Measurements from ENCODE around the gene RGSL1.

DNA sequence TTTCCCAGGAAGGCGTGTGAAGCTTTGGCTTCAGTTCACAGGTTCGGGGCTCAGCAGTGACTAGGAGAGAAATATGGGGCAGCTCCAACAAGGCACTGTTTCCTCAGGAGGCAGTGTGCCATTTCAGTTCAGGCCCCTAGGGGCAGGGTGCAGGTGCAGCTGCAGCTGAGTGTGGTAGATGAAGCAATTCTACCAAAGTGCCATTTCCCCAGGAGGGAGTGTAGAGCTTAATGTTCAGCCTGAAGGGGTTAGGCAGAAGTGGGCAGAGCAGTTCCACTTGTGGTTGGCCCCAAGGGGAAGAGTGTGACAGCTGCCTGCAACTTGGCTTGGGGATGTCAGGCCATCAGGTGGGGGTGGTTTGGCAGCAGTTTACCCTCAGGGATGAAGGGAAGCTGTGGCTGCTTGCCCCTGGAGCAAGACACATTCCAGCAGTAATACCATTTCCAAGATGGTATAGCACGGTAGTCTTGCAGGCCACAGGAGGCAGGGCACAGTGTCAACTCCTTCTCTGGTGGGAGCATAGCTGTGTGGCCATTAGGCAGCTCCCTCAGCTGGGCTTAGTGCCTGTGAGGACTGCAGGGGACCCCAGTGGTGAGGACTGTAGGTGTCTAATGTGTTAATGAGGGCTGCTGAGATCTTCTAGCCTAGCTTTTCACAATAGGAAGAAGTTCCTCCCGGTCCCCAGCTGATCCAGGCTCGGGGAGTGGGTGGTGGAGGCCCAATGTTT, 34.7 kb downstream of the RGSL1 start:
- no peak for TF ChIP-seq POLR2A (IDR thresholded peaks at IDR 0.05)
- TF ChIP-seq, protein P1, sequence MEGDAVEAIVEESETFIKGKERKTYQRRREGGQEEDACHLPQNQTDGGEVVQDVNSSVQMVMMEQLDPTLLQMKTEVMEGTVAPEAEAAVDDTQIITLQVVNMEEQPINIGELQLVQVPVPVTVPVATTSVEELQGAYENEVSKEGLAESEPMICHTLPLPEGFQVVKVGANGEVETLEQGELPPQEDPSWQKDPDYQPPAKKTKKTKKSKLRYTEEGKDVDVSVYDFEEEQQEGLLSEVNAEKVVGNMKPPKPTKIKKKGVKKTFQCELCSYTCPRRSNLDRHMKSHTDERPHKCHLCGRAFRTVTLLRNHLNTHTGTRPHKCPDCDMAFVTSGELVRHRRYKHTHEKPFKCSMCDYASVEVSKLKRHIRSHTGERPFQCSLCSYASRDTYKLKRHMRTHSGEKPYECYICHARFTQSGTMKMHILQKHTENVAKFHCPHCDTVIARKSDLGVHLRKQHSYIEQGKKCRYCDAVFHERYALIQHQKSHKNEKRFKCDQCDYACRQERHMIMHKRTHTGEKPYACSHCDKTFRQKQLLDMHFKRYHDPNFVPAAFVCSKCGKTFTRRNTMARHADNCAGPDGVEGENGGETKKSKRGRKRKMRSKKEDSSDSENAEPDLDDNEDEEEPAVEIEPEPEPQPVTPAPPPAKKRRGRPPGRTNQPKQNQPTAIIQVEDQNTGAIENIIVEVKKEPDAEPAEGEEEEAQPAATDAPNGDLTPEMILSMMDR (IDR thresholded peaks at IDR 0.05 in 8 of 11, conservative IDR thresholded peaks at IDR 0.05 in 3 of 11) = peak in 10 of 11 experiments; percentile 36 to 66 (median 53)

Data from spleen (tissue), 7 donors.